Measurements from ENCODE around the gene SEMA3C. TPM values are rescaled to one million over a fixed set of nuclear protein-coding genes. Genes with fewer than 3 reads are reported as not detected.

Gene SEMA3C
- total RNA-seq, 2 donors from 2014 or later = 0.09 to 0.15 TPM

DNA sequence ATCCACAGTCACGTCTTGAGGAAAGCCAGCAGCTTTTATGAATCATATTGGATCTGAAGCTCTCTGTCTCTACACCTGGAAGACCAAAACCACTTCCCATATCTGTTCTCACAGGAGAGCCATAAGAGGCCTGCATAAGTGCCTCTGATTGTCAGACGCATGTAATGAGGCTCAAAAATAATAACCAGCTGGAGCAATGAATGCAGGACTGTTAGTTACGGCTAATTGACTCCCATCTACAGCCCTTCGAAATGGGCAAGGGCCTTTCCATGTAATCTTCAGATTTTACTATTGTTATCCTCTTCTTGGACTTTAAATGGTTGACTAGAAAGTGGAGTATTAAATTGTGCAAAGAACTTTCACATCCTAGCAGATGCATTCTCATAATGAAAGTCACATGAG is 4.4 kb upstream of the SEMA3C start:
- no peaks in the 10 kb centered on the region for H3K9me3 Mint-ChIP-seq
- DNase-seq = no peak
- H3K4me1 Mint-ChIP-seq = peaks cover 27% of the 10 kb centered on the region

DNA sequence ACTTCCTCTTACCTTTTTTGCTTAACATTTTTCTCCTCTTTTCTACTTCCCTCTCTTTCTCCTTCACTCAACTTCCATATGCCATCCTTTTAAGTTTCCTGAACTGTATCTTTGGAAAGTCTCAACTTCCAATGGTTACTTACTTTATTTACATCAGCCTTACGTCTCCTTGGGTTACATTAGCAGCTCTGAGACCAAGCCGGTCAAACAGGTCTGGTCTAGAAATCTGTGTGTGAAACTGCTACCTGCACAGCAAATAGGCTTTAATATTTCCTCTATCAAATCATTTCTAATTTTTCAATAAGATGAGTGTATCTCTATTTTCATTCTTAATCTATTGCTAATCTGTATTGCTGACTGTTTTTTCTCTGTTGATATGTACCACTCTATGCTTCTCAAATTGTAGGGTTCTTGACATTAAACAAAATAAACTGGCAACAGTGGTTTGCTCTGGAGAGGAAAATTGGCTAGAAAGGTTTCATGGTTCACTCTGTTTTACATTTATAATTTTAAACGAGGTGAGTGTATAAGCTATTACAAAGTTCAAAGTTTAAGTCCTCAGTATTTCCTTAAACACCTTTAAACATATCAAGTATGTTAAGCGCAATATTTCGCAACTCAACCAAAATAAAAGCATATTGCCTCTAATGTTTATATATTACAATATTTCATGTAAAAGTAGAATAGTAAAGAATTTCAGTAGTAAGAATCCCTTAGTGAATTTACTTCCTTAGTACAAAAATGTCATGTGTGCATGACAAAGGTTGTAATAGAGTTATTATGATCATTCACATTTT is 3.6 kb upstream of the SEMA3C start:
- H3K27ac Mint-ChIP-seq = no peak overlapping the region
- no peaks in the 10 kb centered on the region for H3K36me3 ChIP-seq (ENCODE audit: control insufficient read depth, insufficient read depth, low read length)
- TF ChIP-seq, protein P1, sequence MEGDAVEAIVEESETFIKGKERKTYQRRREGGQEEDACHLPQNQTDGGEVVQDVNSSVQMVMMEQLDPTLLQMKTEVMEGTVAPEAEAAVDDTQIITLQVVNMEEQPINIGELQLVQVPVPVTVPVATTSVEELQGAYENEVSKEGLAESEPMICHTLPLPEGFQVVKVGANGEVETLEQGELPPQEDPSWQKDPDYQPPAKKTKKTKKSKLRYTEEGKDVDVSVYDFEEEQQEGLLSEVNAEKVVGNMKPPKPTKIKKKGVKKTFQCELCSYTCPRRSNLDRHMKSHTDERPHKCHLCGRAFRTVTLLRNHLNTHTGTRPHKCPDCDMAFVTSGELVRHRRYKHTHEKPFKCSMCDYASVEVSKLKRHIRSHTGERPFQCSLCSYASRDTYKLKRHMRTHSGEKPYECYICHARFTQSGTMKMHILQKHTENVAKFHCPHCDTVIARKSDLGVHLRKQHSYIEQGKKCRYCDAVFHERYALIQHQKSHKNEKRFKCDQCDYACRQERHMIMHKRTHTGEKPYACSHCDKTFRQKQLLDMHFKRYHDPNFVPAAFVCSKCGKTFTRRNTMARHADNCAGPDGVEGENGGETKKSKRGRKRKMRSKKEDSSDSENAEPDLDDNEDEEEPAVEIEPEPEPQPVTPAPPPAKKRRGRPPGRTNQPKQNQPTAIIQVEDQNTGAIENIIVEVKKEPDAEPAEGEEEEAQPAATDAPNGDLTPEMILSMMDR (conservative IDR thresholded peaks at IDR 0.05) = no peak
- H3K4me3 ChIP-seq (ENCODE audit: low read length) = no peak overlapping the region
- DNase-seq = no peak
- H3K4me1 ChIP-seq (ENCODE audit: control insufficient read depth, insufficient read depth, low read length) = no peaks in the 10 kb centered on the region
- peaks cover 32% of the 10 kb centered on the region for H3K4me1 Mint-ChIP-seq
- no peaks in the 10 kb centered on the region for H3K9me3 ChIP-seq (ENCODE audit: control insufficient read depth, low read length)
- H3K27me3 ChIP-seq (ENCODE audit: control insufficient read depth, insufficient read depth, low read length, poor library complexity, severe bottlenecking) = no peaks in the 10 kb centered on the region
- no peak overlapping the region for H3K4me3 Mint-ChIP-seq
- peaks cover 30% of the 10 kb centered on the region for H3K27me3 Mint-ChIP-seq (ENCODE audit: insufficient read depth)
- 94 to 95% methylated on average over 2 to 3 of the region's 5 CpGs for WGBS, 2 experiments (ENCODE audit: insufficient coverage in 1 of 2, insufficient read length in 1 of 2)
- H3K9me3 Mint-ChIP-seq = no peaks in the 10 kb centered on the region
- no peaks in the 10 kb centered on the region for H3K36me3 Mint-ChIP-seq (ENCODE audit: low read depth)
- H3K27ac ChIP-seq (ENCODE audit: low read depth, low read length) = no peak overlapping the region
- no peak overlapping the region for H3K9ac ChIP-seq (ENCODE audit: extremely low read depth, low read length, poor library complexity, severe bottlenecking)

More for the DNA sequence above, 4.4 kb upstream of the SEMA3C start:
- WGBS, 2 experiments (ENCODE audit: insufficient coverage in 1 of 2, insufficient read length in 1 of 2) = 89 to 97% methylated on average over 3 to 4 of the region's 4 CpGs
- no peak overlapping the region for H3K4me3 Mint-ChIP-seq
- no peaks in the 10 kb centered on the region for H3K9me3 ChIP-seq (ENCODE audit: control insufficient read depth, low read length)
- no peaks in the 10 kb centered on the region for H3K36me3 ChIP-seq (ENCODE audit: control insufficient read depth, insufficient read depth, low read length)
- H3K27me3 Mint-ChIP-seq (ENCODE audit: insufficient read depth) = peaks cover 24% of the 10 kb centered on the region
- H3K27me3 ChIP-seq (ENCODE audit: control insufficient read depth, insufficient read depth, low read length, poor library complexity, severe bottlenecking) = no peaks in the 10 kb centered on the region
- H3K9ac ChIP-seq (ENCODE audit: extremely low read depth, low read length, poor library complexity, severe bottlenecking) = no peak overlapping the region
- H3K4me3 ChIP-seq (ENCODE audit: low read length) = no peak overlapping the region
- no peaks in the 10 kb centered on the region for H3K4me1 ChIP-seq (ENCODE audit: control insufficient read depth, insufficient read depth, low read length)
- no peak overlapping the region for H3K27ac ChIP-seq (ENCODE audit: low read depth, low read length)
- TF ChIP-seq, protein P1 (conservative IDR thresholded peaks at IDR 0.05) = no peak
- H3K36me3 Mint-ChIP-seq (ENCODE audit: low read depth) = no peaks in the 10 kb centered on the region
- H3K27ac Mint-ChIP-seq = no peak overlapping the region

DNA sequence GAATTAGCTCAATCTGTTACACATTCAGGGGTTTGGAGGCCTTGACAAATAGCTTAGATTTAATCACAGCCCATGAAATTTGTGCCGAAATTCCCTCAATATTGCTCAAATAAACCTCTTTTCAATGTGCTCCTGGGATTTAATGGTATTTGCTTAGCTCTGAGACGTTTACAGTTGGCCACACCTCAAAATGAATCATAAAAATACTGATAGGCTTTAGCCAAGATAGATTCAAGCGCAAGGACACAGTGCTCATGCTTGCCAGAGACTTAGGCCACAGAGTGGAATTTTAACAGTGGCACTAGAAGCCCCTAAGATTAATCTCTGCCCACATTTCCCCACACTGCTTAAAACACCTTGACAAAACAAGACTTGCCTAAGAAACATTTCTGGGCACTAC is 2.3 kb upstream of the SEMA3C start:
- H3K9me3 Mint-ChIP-seq = no peaks in the 10 kb centered on the region
- H3K27ac ChIP-seq (ENCODE audit: low read depth, low read length) = no peak overlapping the region
- WGBS, 2 experiments (ENCODE audit: insufficient coverage in 1 of 2, insufficient read length in 1 of 2) = 85 to 86% methylated on average over 2 to 3 of the region's 3 CpGs
- no peaks in the 10 kb centered on the region for H3K4me1 ChIP-seq (ENCODE audit: control insufficient read depth, insufficient read depth, low read length)
- no peaks in the 10 kb centered on the region for H3K27me3 ChIP-seq (ENCODE audit: control insufficient read depth, insufficient read depth, low read length, poor library complexity, severe bottlenecking)
- no peak overlapping the region for H3K27ac Mint-ChIP-seq
- no peaks in the 10 kb centered on the region for H3K36me3 ChIP-seq (ENCODE audit: control insufficient read depth, insufficient read depth, low read length)
- H3K4me3 ChIP-seq (ENCODE audit: low read length) = no peak overlapping the region
- TF ChIP-seq, protein P1 (conservative IDR thresholded peaks at IDR 0.05) = no peak
- H3K4me3 Mint-ChIP-seq = no peak overlapping the region
- no peak for DNase-seq
- H3K9ac ChIP-seq (ENCODE audit: extremely low read depth, low read length, poor library complexity, severe bottlenecking) = no peak overlapping the region
- no peaks in the 10 kb centered on the region for H3K9me3 ChIP-seq (ENCODE audit: control insufficient read depth, low read length)
- peaks cover 39% of the 10 kb centered on the region for H3K4me1 Mint-ChIP-seq
- H3K27me3 Mint-ChIP-seq (ENCODE audit: insufficient read depth) = peaks cover 41% of the 10 kb centered on the region
- no peaks in the 10 kb centered on the region for H3K36me3 Mint-ChIP-seq (ENCODE audit: low read depth)
